B cell (primary cell): Measurements from ENCODE around the gene LHX4. TPM values are rescaled to one million over a fixed set of nuclear protein-coding genes. Genes with fewer than 3 reads are reported as not detected.

Experiments used
- ATAC-seq: fragments of 200-7000 bp; cut with Tn5 transposase; one replicate; pipeline ENCODE4 v1.10.0; 2021; ENCODE audit warnings: low read depth, mild to moderate bottlenecking, moderate number of reproducible peaks, moderate library complexity
- CTCF ChIA-PET: fragments of 350-600 bp; sonication (Branson Sonifier 250); formaldehyde crosslinking; loops from one replicate; lab custom pipeline; 2021; ENCODE audit warnings: antibody characterized with exemption, inconsistent platforms; lab: Charles Lee
- POLR2A ChIA-PET: fragments of 350-600 bp; sonication (Branson Sonifier 250); formaldehyde crosslinking; loops from one replicate; lab custom pipeline; 2021; ENCODE audit warnings: antibody characterized with exemption; lab: Charles Lee
- DNase-seq: peaks from one replicate; pipeline ENCODE4 v3.0.0; 2013
- H2AFZ ChIP-seq: 2 replicates; pipeline ENCODE4 v1.6.1; 2012; ENCODE audit warnings: mild to moderate bottlenecking, low read depth, low read length; ENCODE audit not compliant: insufficient read depth, poor library complexity, severe bottlenecking
- H3K27ac ChIP-seq, 2 donors: 1 replicate in 1 of 2; 2 replicates in 1 of 2; pipeline ENCODE4 v1.5.1; 2012 to 2013; ENCODE audit warnings: low read length in 2 of 2, mild to moderate bottlenecking in 2 of 2, moderate library complexity in 1 of 2
- H3K27me3 ChIP-seq, 4 experiments: fragments of 200-600 bp in 1 of 4; sonication (generic) in 1 of 4; replicated peaks in 1 of 4; 1 replicate in 2 of 4; 2 replicates in 2 of 4; pipeline versions ENCODE4 v1.6.1 to v1.7.0; 2013 to 2016; ENCODE audit warnings: low read length in 3 of 4, mild to moderate bottlenecking in 2 of 4, mixed read lengths in 1 of 4, moderate library complexity in 1 of 4; ENCODE audit not compliant: insufficient read depth in 4 of 4, control insufficient read depth in 3 of 4; ENCODE audit errors: control extremely low read depth in 1 of 4
- H3K36me3 ChIP-seq, 2 experiments: replicated peaks in 1 of 2; 1 replicate in 1 of 2; 2 replicates in 1 of 2; pipeline versions ENCODE4 v1.6.1 to v1.7.1; 2013; ENCODE audit warnings: low read length in 1 of 2; ENCODE audit not compliant: insufficient read depth in 2 of 2, control insufficient read depth in 1 of 2; ENCODE audit errors: control extremely low read depth in 1 of 2, extremely low read depth in 1 of 2
- H3K4me1 ChIP-seq, 2 donors: fragments of 200-600 bp in 1 of 2; sonication (generic) in 1 of 2; 1 replicate in 1 of 2; 2 replicates in 1 of 2; pipeline versions ENCODE4 v1.5.1 to v1.6.1; 2013 to 2017; ENCODE audit warnings: low read length in 2 of 2; ENCODE audit not compliant: control insufficient read depth in 2 of 2, insufficient read depth in 2 of 2
- H3K4me2 ChIP-seq: replicated peaks from 2 replicates; pipeline ENCODE3; 2012; ENCODE audit warnings: mild to moderate bottlenecking, low read depth, low read length; ENCODE audit not compliant: poor library complexity, severe bottlenecking
- H3K4me3 ChIP-seq, 5 experiments: fragments of 200-600 bp in 1 of 5; sonication (generic) in 1 of 5; 1 replicate in 3 of 5; 2 replicates in 2 of 5; pipeline versions ENCODE4 v1.5.1 to v1.7.0; 2011 to 2016; ENCODE audit warnings: low read length in 4 of 5, mild to moderate bottlenecking in 4 of 5, low read depth in 2 of 5, control low read depth in 1 of 5, moderate library complexity in 1 of 5; ENCODE audit not compliant: insufficient read depth in 1 of 5; ENCODE audit errors: control extremely low read depth in 1 of 5, extremely low read depth in 1 of 5
- H3K79me2 ChIP-seq: fragments of 200-600 bp; sonication (generic); one replicate; pipeline ENCODE4 v1.6.0; 2016; ENCODE audit warnings: low read length; ENCODE audit not compliant: control insufficient read depth, insufficient read depth
- H3K9ac ChIP-seq: fragments of 200-600 bp; sonication (generic); 2 replicates; pipeline ENCODE4 v1.6.1; 2017; ENCODE audit warnings: mild to moderate bottlenecking, low read length, moderate library complexity
- H3K9me3 ChIP-seq, 3 donors: one replicate each; pipeline versions ENCODE4 v1.6.1 to v1.7.1; 2013; ENCODE audit warnings: low read length in 2 of 3; ENCODE audit not compliant: control insufficient read depth in 2 of 3, insufficient read depth in 1 of 3; ENCODE audit errors: control extremely low read depth in 1 of 3
- H4K20me1 ChIP-seq: 2 replicates; pipeline ENCODE4 v1.6.0; 2012; ENCODE audit warnings: mild to moderate bottlenecking, low read length; ENCODE audit not compliant: insufficient read depth, control insufficient read depth, poor library complexity, severe bottlenecking
- H3K27ac Mint-ChIP-seq: one replicate; pipeline ENCODE4 v1.8.0; 2021; ENCODE audit warnings: mixed read lengths
- H3K27me3 Mint-ChIP-seq: one replicate; pipeline ENCODE4 v1.8.0; 2021; ENCODE audit warnings: mixed read lengths
- H3K4me1 Mint-ChIP-seq: one replicate; pipeline ENCODE4 v1.8.0; 2021; ENCODE audit warnings: mixed read lengths
- H3K4me3 Mint-ChIP-seq: one replicate; pipeline ENCODE4 v1.8.0; 2021; ENCODE audit warnings: mixed read lengths
- H3K9me3 Mint-ChIP-seq: one replicate; pipeline ENCODE4 v1.8.0; 2022; ENCODE audit warnings: mixed read lengths; ENCODE audit not compliant: insufficient read depth
- CTCF ChIP-seq: fragments of 200-600 bp; IDR thresholded peaks from one replicate; pipeline ENCODE4 v1.8.0; 2022; ENCODE audit warnings: antibody characterized with exemption, mild to moderate bottlenecking
- EZH2 ChIP-seq: IDR thresholded peaks from 2 replicates; pipeline ENCODE4 v1.6.1; 2012; ENCODE audit warnings: borderline replicate concordance, low read depth, mild to moderate bottlenecking, moderate library complexity, low read length; ENCODE audit not compliant: insufficient read depth, poor library complexity, severe bottlenecking
- WGBS: methylation state at CpG from one replicate; pipeline ENCODE4 v1.1.5; 2013; ENCODE audit warnings: missing lambda C conversion rate; ENCODE audit not compliant: insufficient coverage; 5-methylcytosine and 5-hydroxymethylcytosine counted together
- intact Hi-C: fragments of 100-400 bp; cut with micrococcal nuclease; formaldehyde crosslinking; loops from one replicate; pipeline ENCODE4 v1.10.0; 2022
- polyA plus RNA-seq: library from polyadenylated mRNA; depleted of rRNA; stranded (reverse); fragments of >200 nt; gene quantifications from 2 replicates; pipeline ENCODE4 v1.2.3, GENCODE V29; 2012
- total RNA-seq, 2 donors: library from RNA; stranded (reverse); fragments of 120-200 nt in 1 of 2; gene quantifications; 1 replicate in 1 of 2; 2 replicates in 1 of 2; pipeline versions ENCODE4 v1.2.3 to v1.2.4, GENCODE V29; 2013 to 2022

LHX4 gene
- total and polyA plus RNA-seq, 2 donors (not counting 1 experiment from before 2014, with no cell fraction given), result not detected

- H3K9ac ChIP-seq, result no peak overlapping the region
- intact Hi-C loops, result no loop called here
- Mint-ChIP-seq H3K27me3 (peaks cover 85% of the 10 kb centered on the region), H3K4me1 (peaks cover 30% of the 10 kb centered on the region), H3K9me3 (no peaks in the 10 kb centered on the region), H3K4me3 (no peak overlapping the region), H3K27ac (no peak overlapping the region)
- ATAC-seq, result no peak
- ChIA-PET POLR2A (no interaction called here), CTCF (no interaction called here)
- H3K79me2 ChIP-seq, result no peaks in the 10 kb centered on the region
- H4K20me1 ChIP-seq, result no peaks in the 10 kb centered on the region
- TF ChIP-seq EZH2 (no peak), CTCF (no peak)
- H3K4me2 ChIP-seq, result no peak overlapping the region
- peaks cover 0 to 40% (median 0%) of the 10 kb centered on the region in 3 donors for H3K9me3 ChIP-seq
- 8% methylated on average over 10 of the region's 16 CpGs for WGBS
- peaks cover 32 to 47% of the 10 kb centered on the region in 2 donors for H3K4me1 ChIP-seq
- no peak overlapping the region for H3K4me3 ChIP-seq
- H3K27ac ChIP-seq, result no peak overlapping the region
- DNase-seq, result no peak
- no peak overlapping the region for H2AFZ ChIP-seq
- H3K36me3 ChIP-seq, result no peaks in the 10 kb centered on the region
- H3K27me3 ChIP-seq, result peaks cover 0 to 88% (median 79%) of the 10 kb centered on the region in 4 experiments
Measured at GRCh38 chr1:180236698-180237509, 6.8 kb downstream of the LHX4 start.

GRCh38 chr1:180237869-180238476 lies 7.9 kb downstream of the LHX4 start:
- H3K4me3 ChIP-seq, result no peak overlapping the region
- Mint-ChIP-seq H3K27me3 (peaks cover 85% of the 10 kb centered on the region), H3K9me3 (no peaks in the 10 kb centered on the region), H3K4me1 (peaks cover 27% of the 10 kb centered on the region), H3K27ac (no peak overlapping the region), H3K4me3 (no peak overlapping the region)
- H3K27me3 ChIP-seq, result peaks cover 0 to 78% (median 73%) of the 10 kb centered on the region in 4 experiments
- no peak overlapping the region for H2AFZ ChIP-seq
- no peak overlapping the region for H3K9ac ChIP-seq
- DNase-seq (no peak), ATAC-seq (no peak)
- H3K9me3 ChIP-seq, result peaks cover 0 to 29% (median 0%) of the 10 kb centered on the region in 3 donors
- no peaks in the 10 kb centered on the region for H3K79me2 ChIP-seq
- POLR2A ChIA-PET, result no interaction called here
- H3K4me1 ChIP-seq, result peaks cover 28 to 38% of the 10 kb centered on the region in 2 donors
- no CpG with 5 or more reads among the region's 7 CpGs for WGBS
- no peaks in the 10 kb centered on the region for H3K36me3 ChIP-seq
- no peak overlapping the region for H3K27ac ChIP-seq
- no peak for TF ChIP-seq EZH2
- TF ChIP-seq CTCF, result no peak
- no peak overlapping the region for H3K4me2 ChIP-seq
- no peaks in the 10 kb centered on the region for H4K20me1 ChIP-seq
- CTCF ChIA-PET, result no interaction called here
- intact Hi-C loops, result no loop called here
